ENCODE measurements around the gene NQO2. TPM values are rescaled to one million over a fixed set of nuclear protein-coding genes. Genes with fewer than 3 reads are reported as not detected.
"Not testable (repeated sequence)": the region's sequence is repeated elsewhere in the genome, so short reads cannot be mapped to it uniquely, and the experiment has no call there.

Gene NQO2
- total RNA-seq, 2 donors from 2014 or later: 25.1 to 29.3 TPM

DNA sequence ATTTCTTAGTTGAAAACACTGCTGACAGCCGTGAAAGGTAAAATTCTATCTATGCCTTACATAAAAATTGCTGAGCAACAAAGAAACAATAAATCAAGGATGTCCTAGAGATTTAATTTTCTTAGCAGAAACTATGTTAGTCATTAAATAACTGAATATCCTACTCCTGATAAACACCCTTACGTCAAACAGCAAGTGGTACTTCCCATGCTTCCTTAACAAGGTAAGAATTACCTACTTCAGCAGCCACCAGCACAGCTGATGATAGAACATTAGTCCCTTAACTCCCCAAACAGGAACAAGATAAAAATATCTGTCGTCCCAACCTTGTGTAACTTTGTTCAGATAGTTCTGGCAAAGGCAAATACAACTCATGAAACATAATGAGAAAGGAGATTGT is 37.1 kb upstream of the NQO2 start:
- no peak for ATAC-seq (replicated peaks)
- H3K27me3 Mint-ChIP-seq: no peaks in the 10 kb centered on the region
- no peaks in the 10 kb centered on the region for H3K4me1 Mint-ChIP-seq
- H3K9me3 Mint-ChIP-seq: no peaks in the 10 kb centered on the region
- H3K4me3 Mint-ChIP-seq: no peak overlapping the region
- H3K36me3 Mint-ChIP-seq (ENCODE audit: low read depth): no peaks in the 10 kb centered on the region
- no peak overlapping the region for H3K27ac Mint-ChIP-seq

DNA sequence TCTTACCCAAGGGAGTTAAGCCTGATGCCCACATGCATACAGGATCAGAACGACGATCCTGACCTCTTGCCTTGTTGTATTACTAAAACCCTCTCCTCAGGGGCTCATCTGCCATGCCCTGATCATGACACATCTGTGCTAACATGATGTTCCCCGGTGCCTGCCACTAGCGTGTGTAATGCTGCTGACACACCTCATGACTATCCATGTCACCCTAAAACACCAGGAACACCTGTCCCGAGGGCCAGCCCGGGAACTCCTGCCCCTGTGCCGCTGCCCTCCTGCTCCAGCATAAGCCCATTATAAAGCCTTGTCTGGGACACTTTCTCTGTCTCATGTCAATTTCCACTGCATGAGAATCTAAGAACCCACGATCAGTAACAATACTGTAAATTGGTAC is 35.9 kb upstream of the NQO2 start:
- Mint-ChIP-seq H3K4me3 (no peak overlapping the region), H3K4me1 (no peaks in the 10 kb centered on the region)

DNA sequence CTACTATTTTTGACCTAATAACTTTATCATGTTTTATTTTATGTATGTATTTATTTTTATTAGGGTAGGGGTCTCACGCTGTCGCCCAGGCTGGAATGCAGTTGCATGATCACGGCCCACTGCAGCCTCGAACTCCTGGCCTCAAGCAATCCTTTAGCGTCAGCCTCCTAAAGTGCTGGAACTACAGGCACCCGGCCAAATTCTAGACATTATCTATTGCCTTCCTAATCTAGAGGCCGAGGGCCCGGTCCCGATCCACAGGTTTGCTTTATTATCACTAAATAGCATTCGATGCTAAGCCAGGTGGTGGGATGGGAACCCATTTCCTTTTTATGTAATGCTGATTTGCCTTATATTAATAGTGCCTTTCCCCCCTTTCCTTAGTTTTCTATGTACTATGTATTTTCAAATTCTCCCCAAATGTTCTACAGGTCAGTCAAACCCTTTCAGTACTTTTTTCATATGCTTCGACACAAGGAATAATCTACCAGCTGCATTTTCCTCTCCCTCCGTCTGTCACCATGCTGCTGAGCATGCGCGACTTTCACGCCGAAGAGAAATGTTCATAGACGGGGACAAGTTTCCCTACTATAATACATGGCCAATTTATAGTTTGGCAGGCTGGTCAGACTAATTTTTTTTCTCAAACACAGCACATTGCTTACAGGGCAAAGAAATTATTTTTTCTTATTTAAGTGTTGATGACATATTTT is 34.7 kb upstream of the NQO2 start:
- no peak overlapping the region for H3K4me3 Mint-ChIP-seq
- H3K4me1 Mint-ChIP-seq: no peaks in the 10 kb centered on the region
- no peak overlapping the region for H3K27ac Mint-ChIP-seq
- H3K36me3 Mint-ChIP-seq (ENCODE audit: low read depth): no peaks in the 10 kb centered on the region
- H3K9me3 Mint-ChIP-seq: no peaks in the 10 kb centered on the region
- no peak for ATAC-seq (replicated peaks)
- H3K27me3 Mint-ChIP-seq: no peaks in the 10 kb centered on the region

More for the DNA sequence above, 35.9 kb upstream of the NQO2 start:
- Mint-ChIP-seq H3K27me3 (no peaks in the 10 kb centered on the region), H3K36me3 (ENCODE audit: low read depth) (no peaks in the 10 kb centered on the region), H3K9me3 (no peaks in the 10 kb centered on the region), H3K27ac (no peak overlapping the region)
- no peak for ATAC-seq (replicated peaks)

DNA sequence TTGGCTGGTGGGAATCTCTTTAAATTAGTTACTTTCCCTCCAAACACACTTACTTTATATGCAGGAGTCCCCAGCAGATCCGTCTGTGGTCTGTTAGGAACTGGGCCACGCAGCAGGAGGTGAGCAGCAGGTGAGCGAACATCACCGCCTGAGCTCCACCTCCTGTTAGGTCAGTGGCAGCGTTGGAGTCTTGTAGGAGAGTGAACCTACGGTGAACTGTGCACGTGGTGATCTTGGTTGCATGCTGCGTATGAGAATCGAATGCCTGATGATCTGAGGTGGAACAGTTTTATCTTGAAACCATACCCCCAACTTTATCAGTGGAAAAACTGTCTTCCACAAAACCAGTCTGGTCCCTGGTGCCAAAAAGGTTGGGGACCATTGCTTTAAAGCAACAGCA is 33.3 kb upstream of the NQO2 start:
- Mint-ChIP-seq H3K27me3 (no peaks in the 10 kb centered on the region), H3K36me3 (ENCODE audit: low read depth) (no peaks in the 10 kb centered on the region), H3K4me3 (no peak overlapping the region), H3K9me3 (no peaks in the 10 kb centered on the region), H3K27ac (no peak overlapping the region), H3K4me1 (no peaks in the 10 kb centered on the region)
- ATAC-seq (replicated peaks): no peak

DNA sequence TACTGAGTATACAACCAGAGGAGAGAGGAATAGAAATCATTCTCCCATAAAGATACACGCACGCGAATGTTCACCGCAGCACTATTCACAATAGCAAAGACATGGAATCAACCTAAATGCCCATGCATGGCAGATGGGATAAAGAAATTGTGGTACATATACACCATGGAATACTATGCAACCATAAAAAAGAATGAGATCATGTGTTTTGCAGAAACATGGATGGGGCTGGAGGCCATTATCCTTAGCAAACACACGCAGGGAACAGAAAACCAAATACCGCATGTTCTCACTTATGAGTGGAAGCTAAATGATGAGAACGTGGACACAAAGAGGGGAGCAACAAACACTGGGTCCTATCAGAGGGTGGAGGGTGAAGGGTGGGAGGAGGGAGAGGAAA is 31.8 kb upstream of the NQO2 start:
- Mint-ChIP-seq H3K27ac (no peak overlapping the region), H3K9me3 (no peaks in the 10 kb centered on the region), H3K27me3 (no peaks in the 10 kb centered on the region), H3K4me3 (no peak overlapping the region), H3K4me1 (no peaks in the 10 kb centered on the region), H3K36me3 (ENCODE audit: low read depth) (no peaks in the 10 kb centered on the region)
- no peak for ATAC-seq (replicated peaks)

DNA sequence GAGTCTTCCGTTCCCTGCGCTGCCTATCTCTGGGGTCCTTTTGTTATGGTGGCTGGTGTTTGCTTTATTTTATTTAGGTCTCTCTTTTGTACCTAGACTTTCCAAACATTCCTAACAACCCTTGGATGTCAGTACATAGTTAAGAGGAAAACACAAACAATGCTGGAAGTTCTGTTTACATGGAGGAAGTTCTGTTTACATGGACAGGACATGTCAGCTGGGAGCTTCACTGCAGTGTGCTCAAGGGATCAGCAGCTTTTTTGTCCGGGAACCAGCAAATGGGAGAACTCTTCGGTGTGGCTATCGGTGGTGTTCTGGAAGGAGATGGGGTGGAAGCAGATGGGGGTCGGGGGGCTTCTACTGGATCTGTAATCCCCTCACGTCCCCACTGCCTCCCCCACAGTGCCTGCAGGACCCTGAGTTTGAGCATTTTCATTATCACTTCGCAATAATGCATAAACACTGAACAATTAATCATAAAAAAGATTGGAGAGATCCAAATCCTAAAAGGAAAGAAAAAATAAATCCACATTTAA is 31.0 kb upstream of the NQO2 start:
- Mint-ChIP-seq H3K36me3 (ENCODE audit: low read depth) (no peaks in the 10 kb centered on the region), H3K4me1 (no peaks in the 10 kb centered on the region), H3K4me3 (no peak overlapping the region), H3K27ac (no peak overlapping the region), H3K27me3 (peaks cover 4% of the 10 kb centered on the region), H3K9me3 (no peaks in the 10 kb centered on the region)
- no peak for ATAC-seq (replicated peaks)

DNA sequence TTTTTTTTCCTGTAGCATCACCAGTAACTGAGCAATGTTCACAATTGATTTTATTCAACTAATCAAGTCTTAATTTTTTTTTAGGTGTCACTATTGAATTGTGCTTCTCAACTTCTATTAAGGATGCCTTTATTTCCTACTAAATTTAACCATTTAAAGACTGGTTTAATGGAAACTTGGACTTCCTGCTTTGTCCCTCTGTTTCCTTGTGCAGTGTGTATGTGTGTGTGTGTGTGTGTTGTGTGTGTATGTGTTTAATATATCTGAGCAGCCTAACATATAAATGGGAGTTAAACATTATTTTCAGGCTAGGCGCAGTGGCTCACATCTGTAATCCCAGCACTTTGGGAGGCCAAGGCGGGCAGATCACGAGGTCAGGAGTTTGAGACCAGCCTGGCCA is 30.1 kb upstream of the NQO2 start:
- no peak overlapping the region for H3K27ac Mint-ChIP-seq
- no peaks in the 10 kb centered on the region for H3K36me3 Mint-ChIP-seq (ENCODE audit: low read depth)
- no peaks in the 10 kb centered on the region for H3K9me3 Mint-ChIP-seq
- no peaks in the 10 kb centered on the region for H3K4me1 Mint-ChIP-seq
- ATAC-seq (replicated peaks): no peak
- peaks cover 5% of the 10 kb centered on the region for H3K27me3 Mint-ChIP-seq
- peak overlapping the region; percentile 77 for H3K4me3 Mint-ChIP-seq

DNA sequence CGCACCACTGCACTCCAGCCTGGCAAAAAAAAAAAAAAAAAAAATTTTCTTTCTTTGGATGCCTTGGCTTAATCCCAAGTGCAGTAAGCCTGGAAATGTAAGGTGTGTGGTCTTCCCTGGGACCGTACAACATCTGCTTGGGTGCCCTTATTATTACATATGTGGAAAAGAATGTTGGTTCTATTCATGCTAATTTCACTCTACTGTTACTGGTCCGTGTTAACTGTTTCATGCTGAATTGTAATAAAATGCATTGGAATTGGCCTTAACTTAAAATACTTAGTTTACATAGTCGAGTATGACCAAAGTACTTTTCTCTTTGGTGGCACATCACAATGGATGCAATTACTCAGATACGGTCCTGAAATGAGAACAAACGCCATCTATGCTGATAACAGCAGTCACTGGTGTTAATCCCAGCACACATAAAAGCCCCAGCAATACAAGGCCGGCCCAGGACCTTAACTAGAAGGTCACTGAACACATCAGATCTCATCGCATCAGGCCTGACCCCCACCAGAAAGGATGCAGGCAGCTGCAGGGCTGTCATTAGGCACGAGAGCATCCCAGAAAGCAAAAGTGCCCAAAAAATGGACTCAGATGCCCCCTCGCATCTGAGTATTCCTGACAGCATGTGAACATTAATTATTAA is 29.5 kb upstream of the NQO2 start:
- no peak for ATAC-seq (replicated peaks)
- Mint-ChIP-seq H3K9me3 (no peaks in the 10 kb centered on the region), H3K4me1 (no peaks in the 10 kb centered on the region), H3K36me3 (ENCODE audit: low read depth) (no peaks in the 10 kb centered on the region), H3K4me3 (peak overlapping the region; percentile 77), H3K27me3 (peaks cover 5% of the 10 kb centered on the region), H3K27ac (peak overlapping the region; percentile 63)

DNA sequence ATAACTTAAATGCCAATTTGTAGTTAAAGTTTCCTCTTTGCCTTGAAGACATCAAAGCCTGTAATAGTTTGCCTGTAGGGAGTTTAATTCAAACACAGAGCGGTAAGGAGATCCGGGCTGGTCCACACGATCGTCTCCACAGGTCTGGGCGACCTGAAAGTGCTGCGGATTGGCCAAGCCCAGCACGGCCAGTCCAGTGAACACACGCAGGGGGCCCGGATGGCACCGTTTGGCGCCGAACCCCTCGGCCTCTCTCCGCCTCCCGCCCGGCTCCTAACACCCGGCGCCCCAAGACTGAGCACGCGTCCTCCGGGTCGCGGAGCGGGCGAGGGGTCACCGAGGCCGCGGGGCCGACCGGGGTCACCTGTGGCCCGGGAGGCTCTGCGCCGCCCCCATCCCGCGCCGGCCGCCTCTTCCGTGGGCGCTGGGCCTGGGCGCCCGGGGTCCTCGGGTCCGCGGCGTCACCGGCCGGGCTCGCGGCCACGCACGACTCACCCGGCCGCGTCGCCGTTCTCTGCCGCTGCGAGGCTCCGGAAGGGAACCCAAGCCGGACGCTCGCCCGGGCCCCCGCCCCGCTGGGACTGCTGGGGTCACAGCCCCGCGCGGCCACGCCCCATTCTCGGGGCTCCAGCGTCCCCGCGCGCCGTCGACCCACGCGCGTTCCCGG is 28.8 kb upstream of the NQO2 start:
- peak; percentile 88 for ATAC-seq (replicated peaks)
- Mint-ChIP-seq H3K36me3 (ENCODE audit: low read depth) (no peaks in the 10 kb centered on the region), H3K4me1 (no peaks in the 10 kb centered on the region), H3K9me3 (no peaks in the 10 kb centered on the region), H3K4me3 (peak overlapping the region; percentile 77), H3K27ac (peak overlapping the region; percentile 63), H3K27me3 (peaks cover 5% of the 10 kb centered on the region)

DNA sequence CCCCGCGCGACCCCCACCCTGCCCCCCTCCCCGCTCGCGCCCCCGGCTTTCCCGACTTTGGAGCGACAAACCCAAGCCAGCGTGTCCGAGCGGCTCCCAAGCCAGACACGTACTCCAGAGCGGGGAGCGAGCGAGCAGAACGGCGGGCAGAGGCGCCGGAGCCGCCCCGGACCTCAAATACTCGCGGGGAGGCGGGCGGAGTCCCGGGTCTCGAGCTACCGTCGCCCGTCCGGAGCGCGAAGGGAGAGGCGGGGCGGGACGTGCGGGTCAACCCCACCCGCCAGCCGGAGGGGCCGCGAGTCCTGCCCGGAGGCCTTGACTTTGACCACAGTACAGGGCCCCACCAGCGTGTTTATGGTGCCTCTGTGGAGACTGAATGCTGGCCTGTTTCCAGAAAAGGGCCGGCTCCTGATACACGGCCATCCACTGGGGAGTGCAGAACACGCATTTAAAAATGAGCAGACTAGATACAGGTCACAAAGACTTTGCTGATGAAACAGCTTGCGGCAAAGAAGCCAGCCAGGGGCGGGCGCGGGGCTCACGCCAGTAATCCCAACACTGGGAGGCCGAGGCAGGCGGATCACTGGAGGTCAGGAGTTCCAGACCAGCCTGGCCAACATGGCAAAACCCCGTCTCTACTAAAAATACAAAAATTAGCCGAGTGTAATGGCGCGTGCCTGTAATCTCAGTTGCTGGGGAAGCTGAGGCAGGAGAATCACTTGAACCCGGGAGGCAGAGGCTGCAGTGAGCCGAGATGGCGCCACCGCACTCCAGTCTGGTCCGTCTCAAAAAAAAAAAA is 28.1 kb upstream of the NQO2 start, which contains the start of gene SERPINB6:
Gene SERPINB6, minus strand, starts transcription at position 148 of the 799 bp plus-strand sequence. CDS start 12,235 bp downstream, outside the sequence.
- no peaks in the 10 kb centered on the region for H3K4me1 Mint-ChIP-seq
- H3K27ac Mint-ChIP-seq: peak within 1 kb of the TSS; percentile 73
- H3K4me3 Mint-ChIP-seq: peak within 1 kb of the TSS; percentile 77
- peaks cover 8% of the 10 kb centered on the region for H3K27me3 Mint-ChIP-seq
- no peaks in the 10 kb centered on the region for H3K36me3 Mint-ChIP-seq (ENCODE audit: low read depth)
- ATAC-seq (replicated peaks): peak; percentile 69
- no peaks in the 10 kb centered on the region for H3K9me3 Mint-ChIP-seq

DNA sequence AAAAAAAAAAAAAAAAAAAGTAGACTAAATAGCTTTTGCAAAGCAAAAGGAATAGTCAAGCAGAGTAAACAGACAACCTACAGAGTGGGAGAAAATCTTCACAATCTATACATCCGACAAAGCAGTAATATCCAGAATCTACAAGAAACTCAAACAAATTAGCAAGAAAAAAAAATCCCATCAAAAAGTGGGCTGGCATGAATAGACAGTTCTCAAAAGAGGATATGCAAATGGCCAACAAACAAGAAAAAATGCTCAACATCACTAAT is 27.5 kb upstream of the NQO2 start:
- H3K27me3 Mint-ChIP-seq; H3K9me3 Mint-ChIP-seq; H3K36me3 Mint-ChIP-seq (ENCODE audit: low read depth); ATAC-seq (replicated peaks); H3K4me1 Mint-ChIP-seq: not testable (repeated sequence)
- Mint-ChIP-seq H3K27ac (peak overlapping the region; percentile 73), H3K4me3 (peak overlapping the region; percentile 77)

DNA sequence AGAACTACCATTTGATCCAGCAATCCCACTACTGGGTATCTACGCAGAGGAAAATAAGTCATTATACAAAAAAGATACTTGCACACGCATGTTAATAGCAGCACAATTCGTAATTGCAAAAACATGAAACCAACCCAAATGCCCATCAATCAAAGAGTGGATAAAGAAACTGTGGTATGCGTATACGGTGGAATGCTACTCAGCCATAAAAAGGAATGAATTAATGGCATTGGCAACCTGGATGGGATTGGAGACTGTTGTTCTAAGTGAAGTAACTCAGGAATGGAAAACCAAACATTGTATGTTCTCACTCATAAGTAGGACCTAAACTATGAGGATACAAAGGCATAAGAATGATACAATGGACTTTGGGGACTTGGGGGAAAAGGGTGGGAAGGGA is 27.0 kb upstream of the NQO2 start:
- not testable (repeated sequence) for H3K36me3 Mint-ChIP-seq (ENCODE audit: low read depth); H3K9me3 Mint-ChIP-seq; H3K27ac Mint-ChIP-seq; ATAC-seq (replicated peaks); H3K4me1 Mint-ChIP-seq
- peak overlapping the region; percentile 77 for H3K4me3 Mint-ChIP-seq
- peaks cover 11% of the 10 kb centered on the region for H3K27me3 Mint-ChIP-seq

DNA sequence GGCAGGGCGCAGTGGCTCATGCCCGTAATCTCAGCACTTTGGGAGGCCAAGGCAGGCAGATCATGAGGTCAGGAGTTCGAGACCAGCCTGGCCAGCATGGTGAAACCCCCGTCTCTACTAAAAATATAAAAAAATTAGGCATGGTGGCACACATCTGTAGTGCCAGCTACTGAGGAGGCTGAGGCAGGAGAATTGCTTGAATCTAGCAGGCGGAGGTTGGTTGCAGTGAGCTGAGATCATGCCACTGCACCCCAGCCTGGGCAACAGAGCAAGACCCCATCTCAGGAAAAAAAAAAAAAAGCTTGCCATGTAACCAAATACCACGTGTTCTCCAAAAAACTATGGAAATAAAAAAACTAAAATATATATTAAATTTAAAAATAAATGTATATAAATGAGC is 26.5 kb upstream of the NQO2 start:
- not testable (repeated sequence) for H3K9me3 Mint-ChIP-seq; H3K4me3 Mint-ChIP-seq; H3K4me1 Mint-ChIP-seq; H3K36me3 Mint-ChIP-seq (ENCODE audit: low read depth); H3K27ac Mint-ChIP-seq; ATAC-seq (replicated peaks)
- H3K27me3 Mint-ChIP-seq: peaks cover 11% of the 10 kb centered on the region

DNA sequence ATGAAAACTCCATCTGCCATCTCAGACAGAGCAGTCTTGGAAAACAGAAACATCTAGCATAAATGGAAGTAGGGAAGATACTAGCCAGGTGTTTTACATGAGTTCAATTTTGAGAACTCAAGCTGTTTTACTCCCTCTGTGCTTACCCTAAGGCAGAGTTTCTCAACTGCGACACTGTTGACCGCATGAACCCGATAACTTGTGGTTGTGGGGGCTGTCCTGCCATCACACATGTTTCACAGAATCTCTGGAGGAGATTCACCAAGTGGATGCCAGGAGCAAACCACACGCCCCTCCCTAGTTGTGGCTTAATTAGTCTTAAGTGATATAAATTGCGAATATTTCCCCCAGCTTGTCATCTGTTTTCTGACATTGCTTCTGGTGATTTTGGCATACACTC is 26.0 kb upstream of the NQO2 start:
- H3K36me3 Mint-ChIP-seq (ENCODE audit: low read depth): no peaks in the 10 kb centered on the region
- H3K27me3 Mint-ChIP-seq: peaks cover 11% of the 10 kb centered on the region
- H3K9me3 Mint-ChIP-seq: no peaks in the 10 kb centered on the region
- H3K4me1 Mint-ChIP-seq: no peaks in the 10 kb centered on the region
- no peak for ATAC-seq (replicated peaks)
- H3K27ac Mint-ChIP-seq: no peak overlapping the region
- H3K4me3 Mint-ChIP-seq: no peak overlapping the region

All from activated T-helper 17 cell treated with anti-CD3 and anti-CD28 coated beads, Interleukin-2, amount 50 U/mL, for 72 hours (primary cell).